Measurements from ENCODE around the gene IZUMO1R. TPM values are rescaled to one million over a fixed set of nuclear protein-coding genes. Genes with fewer than 3 reads are reported as not detected.

IZUMO1R gene
- total and polyA plus RNA-seq, 2 donors (not counting 3 experiments of a cell fraction or from before 2014, with no cell fraction given), result not detected

- no peaks in the 10 kb centered on the region for H3K9me3 ChIP-seq (replicated peaks; ENCODE audit: control insufficient read depth, insufficient read depth, low read length)
- POLR2A ChIA-PET, result no interaction called here
- H3K9me1 ChIP-seq (replicated peaks; ENCODE audit: control insufficient read depth, extremely low read depth, insufficient read depth, low read length), result no peaks in the 10 kb centered on the region
- no peaks in the 10 kb centered on the region for H3K27me3 ChIP-seq (ENCODE audit: control insufficient read depth in 2 of 2, insufficient read depth in 2 of 2, low read length in 2 of 2)
- CTCF ChIA-PET, result no interaction called here
- BruUV-seq (replicated peaks), result no TSS peak
- no peaks in the 10 kb centered on the region for H4K20me1 ChIP-seq (replicated peaks; ENCODE audit: control insufficient read depth, extremely low read depth, insufficient read depth, low read length)
- H2AFZ ChIP-seq (ENCODE audit: low read depth, low read length), result no peak overlapping the region
- no peak for DNase-seq (ENCODE audit: low read depth, low spot score)
- intact Hi-C loops (cut with micrococcal nuclease) (no loop called here), dilution Hi-C loops (cut with MboI; ENCODE audit: extremely low pct_ligation_motif_present, low sequenced_read_pairs) (no loop called here)
- FAIRE-seq, result no peak
- H3K79me2 ChIP-seq (ENCODE audit: control insufficient read depth, insufficient read depth, low read length), result no peaks in the 10 kb centered on the region
- no peak overlapping the region for H3K27ac ChIP-seq (ENCODE audit: insufficient read depth, low read depth, low read length)
- H3K9ac ChIP-seq (replicated peaks; ENCODE audit: extremely low read depth, insufficient read depth, low read length), result no peak overlapping the region
- TF ChIP-seq JUN (IDR thresholded peaks at IDR 0.05; ENCODE audit: borderline replicate concordance, insufficient read depth, insufficient read length, low read depth) (no peak), CTCF (IDR thresholded peaks at IDR 0.05; ENCODE audit: extremely low read depth in 1 of 2, insufficient read depth in 1 of 2, low read depth in 1 of 2, low read length in 2 of 2) (no peak), EZH2 (IDR thresholded peaks at IDR 0.05; ENCODE audit: borderline replicate concordance, low read depth, low read length, severe bottlenecking) (no peak), MYC (IDR thresholded peaks at IDR 0.05; ENCODE audit: low read depth, low read length) (no peak), POLR2AphosphoS5 (IDR thresholded peaks at IDR 0.05; ENCODE audit: insufficient read depth, low read depth, low read length) (no peak), MAX (IDR thresholded peaks at IDR 0.05; ENCODE audit: insufficient read depth, insufficient read length) (no peak), GATA2 (IDR thresholded peaks at IDR 0.05; ENCODE audit: insufficient read depth, insufficient read length, low read depth, low read length) (no peak), POLR2A (IDR thresholded peaks at IDR 0.05; ENCODE audit: low read depth, low read length) (no peak), FOS (IDR thresholded peaks at IDR 0.05; ENCODE audit: borderline replicate concordance, insufficient read depth, low read length) (no peak)
- no peak overlapping the region for H3K4me3 ChIP-seq (replicated peaks in 1 of 3; ENCODE audit: insufficient read depth in 1 of 3, low read depth in 1 of 3, low read length in 3 of 3)
- no peaks in the 10 kb centered on the region for H3K4me1 ChIP-seq (ENCODE audit: control insufficient read depth, extremely low read depth, insufficient read depth, low read length)
- no peak overlapping the region for H3K4me2 ChIP-seq (ENCODE audit: insufficient read depth, low read length)
- H3K36me3 ChIP-seq (ENCODE audit: control insufficient read depth in 2 of 2, extremely low read depth in 1 of 2, insufficient read depth in 2 of 2, low read length in 2 of 2), result no peaks in the 10 kb centered on the region
Measured at GRCh38 chr11:94332814-94333213, 28.4 kb downstream of the IZUMO1R start.

All from endothelial cell of umbilical vein (primary cell).